GM12878 (cell line): ENCODE results near the gene MACF1.

Source experiments
- CBX3 ChIP-seq: fragments of 200-600 bp; sonication (generic); IDR thresholded peaks from 2 replicates; pipeline ENCODE4 v1.6.1; 2016; ENCODE audit warnings: low read depth, borderline replicate concordance
- MYC ChIP-seq: IDR thresholded peaks from 2 replicates; pipeline ENCODE4 v1.6.1; 2011; ENCODE audit warnings: mild to moderate bottlenecking, low read length, moderate library complexity, inconsistent platforms; ENCODE audit not compliant: insufficient read depth, insufficient replicate concordance, insufficient read length, severe bottlenecking

DNA sequence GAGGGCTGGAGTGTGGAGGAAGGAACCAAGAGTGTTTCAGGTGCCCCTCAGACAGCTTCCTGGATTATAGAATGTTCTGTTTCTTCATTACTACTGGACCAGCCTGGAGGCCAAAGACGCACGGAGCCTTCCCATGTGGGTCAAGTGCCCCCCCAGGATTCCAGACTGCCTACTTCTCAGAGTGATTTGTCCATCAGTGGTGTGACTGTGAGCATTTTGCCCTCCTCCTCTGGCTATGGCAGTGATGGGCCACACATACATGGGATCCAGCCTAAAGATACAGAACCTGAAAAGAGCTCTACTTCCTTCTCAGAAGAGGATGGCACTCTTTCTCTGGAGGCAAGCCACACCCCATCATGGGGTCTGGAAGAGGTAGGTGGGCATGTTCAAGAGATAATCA is 64.9 kb downstream of the MACF1 start:
- TF ChIP-seq CBX3 (no peak), MYC (no peak)
